ENCODE measurements around the gene WDFY2. TPM values are rescaled to one million over a fixed set of nuclear protein-coding genes. Genes with fewer than 3 reads are reported as not detected.

WDFY2 gene
- total RNA-seq, 1 experiment from 2014 or later = 25.7 TPM

- TF ChIP-seq ATF6 (CRISPR knock-in tag; IDR thresholded peaks at IDR 0.05) (no peak), ZNF121 (CRISPR knock-in tag; IDR thresholded peaks at IDR 0.05) (no peak), SMAD4 (CRISPR knock-in tag; IDR thresholded peaks at IDR 0.05) (no peak), SP1 (CRISPR knock-in tag; conservative IDR thresholded peaks at IDR 0.05) (no peak), MAX (CRISPR knock-in tag; IDR thresholded peaks at IDR 0.05) (no peak), NR1H2 (CRISPR knock-in tag; IDR thresholded peaks at IDR 0.05) (no peak)
Measured at GRCh38 chr13:51559946-51560735, 24.1 kb upstream of the WDFY2 start (continued).

DNA sequence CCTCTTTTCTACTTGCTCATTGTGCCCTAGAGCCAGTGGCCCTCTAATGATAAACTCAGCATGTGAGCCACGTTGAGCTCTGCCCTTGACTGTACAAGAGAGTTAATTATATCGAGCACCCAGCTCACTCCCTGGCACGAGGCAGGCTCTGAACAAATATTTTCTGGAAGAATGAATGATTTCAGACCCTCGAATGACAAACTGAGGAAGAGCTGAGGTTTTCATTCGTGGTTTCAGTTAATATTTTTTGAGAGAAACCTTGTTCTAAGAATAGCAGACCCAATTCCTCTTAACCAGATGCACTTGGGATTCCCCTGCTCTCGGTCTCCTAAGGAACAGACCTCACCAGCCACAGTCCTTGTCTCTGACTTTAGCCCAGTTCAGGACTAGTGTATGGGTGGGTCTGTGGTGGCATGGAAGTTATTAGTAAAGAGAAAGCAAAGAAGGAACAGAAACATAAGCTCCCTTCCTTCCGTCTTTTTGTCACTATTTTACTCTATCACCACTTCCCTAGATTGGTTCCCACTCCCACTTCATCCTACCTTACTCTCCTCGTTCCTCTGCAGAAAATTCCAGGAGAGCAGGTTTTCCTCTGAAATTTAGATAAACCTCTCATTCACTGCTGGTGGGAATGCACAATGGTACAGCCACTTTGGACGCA lies 22.1 kb upstream of the WDFY2 start:
- no peak for ATAC-seq
- CTCF ChIA-PET = no interaction called here
- TF ChIP-seq SMAD4 (CRISPR knock-in tag; IDR thresholded peaks at IDR 0.05) (no peak), ETV6 (CRISPR knock-in tag; IDR thresholded peaks at IDR 0.05) (no peak), NFE2L1 (CRISPR knock-in tag; IDR thresholded peaks at IDR 0.05) (no peak), ZNF138 (CRISPR knock-in tag; conservative IDR thresholded peaks at IDR 0.05) (no peak), GRHL2 (CRISPR knock-in tag; IDR thresholded peaks at IDR 0.05; ENCODE audit: insufficient replicate concordance, severe bottlenecking) (no peak), NR2C2 (CRISPR knock-in tag; IDR thresholded peaks at IDR 0.05) (no peak), MXD4 (CRISPR knock-in tag; IDR thresholded peaks at IDR 0.05; ENCODE audit: borderline replicate concordance) (no peak)
- peaks cover 9% of the 10 kb centered on the region for H3K36me3 Mint-ChIP-seq
- H3K9me3 Mint-ChIP-seq = peaks cover 17% of the 10 kb centered on the region
- POLR2A ChIA-PET = no interaction called here
- no peak for DNase-seq (ENCODE audit: low spot score)
- H3K4me1 Mint-ChIP-seq = peaks cover 3% of the 10 kb centered on the region; the same call in 1 of the 2 replicates
- H3K27me3 Mint-ChIP-seq (ENCODE audit: low read depth) = peaks cover 3% of the 10 kb centered on the region; the same call in 1 of the 2 replicates
- no peak overlapping the region for H3K27ac Mint-ChIP-seq
- no peak overlapping the region for H3K4me3 Mint-ChIP-seq

DNA sequence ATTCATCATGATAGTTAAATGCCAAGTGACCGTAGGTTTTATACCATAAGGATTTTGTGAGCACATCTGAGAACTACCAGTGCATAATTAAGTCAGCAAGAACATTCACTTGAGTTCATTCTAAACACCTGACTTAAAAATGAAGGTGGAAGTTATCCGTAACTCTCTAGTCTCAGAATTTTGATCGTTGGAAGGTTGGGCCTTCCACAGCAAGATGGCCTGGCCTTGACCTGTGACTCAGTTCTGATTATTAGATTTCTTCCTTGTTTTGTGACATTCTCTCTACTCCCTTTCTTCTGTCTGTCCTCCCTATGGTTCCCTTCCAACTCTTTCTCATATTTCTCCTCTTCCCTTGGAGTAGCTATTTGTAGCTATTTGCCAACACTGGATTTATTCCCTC lies 20.0 kb upstream of the WDFY2 start:
- DNase-seq (ENCODE audit: low spot score) (no peak), ATAC-seq (no peak)
- Mint-ChIP-seq H3K36me3 (peaks cover 20% of the 10 kb centered on the region), H3K27ac (no peak overlapping the region), H3K27me3 (ENCODE audit: low read depth) (peaks cover 6% of the 10 kb centered on the region; the same call in 1 of the 2 replicates), H3K4me3 (no peak overlapping the region), H3K4me1 (no peaks in the 10 kb centered on the region), H3K9me3 (peaks cover 33% of the 10 kb centered on the region)
- CTCF ChIA-PET = no interaction called here
- POLR2A ChIA-PET = no interaction called here
- TF ChIP-seq ETV6 (CRISPR knock-in tag; IDR thresholded peaks at IDR 0.05) (no peak), GRHL2 (CRISPR knock-in tag; IDR thresholded peaks at IDR 0.05; ENCODE audit: insufficient replicate concordance, severe bottlenecking) (no peak), TEAD4 (CRISPR knock-in tag; IDR thresholded peaks at IDR 0.05) (no peak), E2F5 (CRISPR knock-in tag; IDR thresholded peaks at IDR 0.05) (no peak), STAT6 (CRISPR knock-in tag; conservative IDR thresholded peaks at IDR 0.05; ENCODE audit: low read depth) (no peak), TP53 (CRISPR knock-in tag; IDR thresholded peaks at IDR 0.05) (no peak), ZNF423 (CRISPR knock-in tag; IDR thresholded peaks at IDR 0.05) (no peak), ATF2 (CRISPR knock-in tag; IDR thresholded peaks at IDR 0.05; ENCODE audit: borderline replicate concordance, low read depth) (no peak), SMAD3 (CRISPR knock-in tag; IDR thresholded peaks at IDR 0.05; ENCODE audit: borderline replicate concordance) (no peak), FOXP1 (CRISPR knock-in tag; IDR thresholded peaks at IDR 0.05; ENCODE audit: borderline replicate concordance) (no peak)
- TF ChIP-seq, protein P1, sequence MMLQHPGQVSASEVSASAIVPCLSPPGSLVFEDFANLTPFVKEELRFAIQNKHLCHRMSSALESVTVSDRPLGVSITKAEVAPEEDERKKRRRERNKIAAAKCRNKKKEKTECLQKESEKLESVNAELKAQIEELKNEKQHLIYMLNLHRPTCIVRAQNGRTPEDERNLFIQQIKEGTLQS (CRISPR knock-in tag; conservative IDR thresholded peaks at IDR 0.05) = no peak
- TF ChIP-seq, protein P2, sequence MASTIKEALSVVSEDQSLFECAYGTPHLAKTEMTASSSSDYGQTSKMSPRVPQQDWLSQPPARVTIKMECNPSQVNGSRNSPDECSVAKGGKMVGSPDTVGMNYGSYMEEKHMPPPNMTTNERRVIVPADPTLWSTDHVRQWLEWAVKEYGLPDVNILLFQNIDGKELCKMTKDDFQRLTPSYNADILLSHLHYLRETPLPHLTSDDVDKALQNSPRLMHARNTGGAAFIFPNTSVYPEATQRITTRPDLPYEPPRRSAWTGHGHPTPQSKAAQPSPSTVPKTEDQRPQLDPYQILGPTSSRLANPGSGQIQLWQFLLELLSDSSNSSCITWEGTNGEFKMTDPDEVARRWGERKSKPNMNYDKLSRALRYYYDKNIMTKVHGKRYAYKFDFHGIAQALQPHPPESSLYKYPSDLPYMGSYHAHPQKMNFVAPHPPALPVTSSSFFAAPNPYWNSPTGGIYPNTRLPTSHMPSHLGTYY (CRISPR knock-in tag; IDR thresholded peaks at IDR 0.05) = no peak

Data from WTC11 (cell line).